Fibroblast of lung (primary cell): ENCODE results near the gene CSF2RB.

Source experiments
- CTCF ChIP-seq, 2 donors: IDR thresholded peaks in 1 of 2; conservative IDR thresholded peaks in 1 of 2; 1 replicate in 1 of 2; 2 replicates in 1 of 2; pipeline ENCODE4 v1.5.1; 2011 to 2012; ENCODE audit warnings: low read length in 2 of 2, control low read depth in 1 of 2, inconsistent platforms in 1 of 2, low read depth in 1 of 2, mild to moderate bottlenecking in 1 of 2
- EZH2 ChIP-seq: IDR thresholded peaks from 2 replicates; pipeline ENCODE4 v1.5.1; 2012; ENCODE audit warnings: low read length, control low read depth, mild to moderate bottlenecking; ENCODE audit errors: missing control alignments

- no peak for TF ChIP-seq CTCF (conservative IDR thresholded peaks at IDR 0.05 in 1 of 2, IDR thresholded peaks at IDR 0.05 in 1 of 2; ENCODE audit: low read depth in 1 of 2, low read length in 2 of 2)
- TF ChIP-seq EZH2 = no peak
Measured at GRCh38 chr22:36979016-36979910, 65.8 kb downstream of the CSF2RB start.
